ENCODE measurements around the gene BNC2.

- no peak for TF ChIP-seq CTCF (IDR thresholded peaks at IDR 0.05)
- TF ChIP-seq POLR2A (IDR thresholded peaks at IDR 0.05) = no peak
Observed at GRCh38 chr9:16401701-16402100, 468.8 kb downstream of the BNC2 start.
